Renal cortex interstitium (tissue), 15 donors: ENCODE data around the gene OR6Y1. TPM values are rescaled to one million over a fixed set of nuclear protein-coding genes. Genes with fewer than 3 reads are reported as not detected.

Experiments
- DNase-seq, 11 donors: peaks; one replicate each; pipeline ENCODE4 v3.0.0-alpha.2; 2013; ENCODE audit warnings: low read depth in 9 of 11, low spot score in 4 of 11; ENCODE audit errors: extremely low read depth in 1 of 11
- long read RNA-seq, 16 experiments: transcript quantifications; one replicate each; lab custom pipeline, GENCODE V29; 2026
- polyA plus RNA-seq, 3 donors: library from polyadenylated mRNA; unstranded; fragments of 120-200 nt; gene quantifications; one replicate each; pipeline ENCODE4 v1.2.1, GENCODE V29; 2013; ENCODE audit not compliant: insufficient read length in 3 of 3

OR6Y1 gene
- polyA plus RNA-seq, result not detected
- long read RNA-seq, donor 1, result 0 reads
- long read RNA-seq, donor 2, result 0 reads
- long read RNA-seq, donor 3, result 0 reads
- long read RNA-seq, donor 4, result 0 reads
- long read RNA-seq, donor 5, result 0 reads
- long read RNA-seq, donor 6, result 0 reads
- long read RNA-seq, donor 7, result 0 reads
- long read RNA-seq, donor 8, result 0 reads
- long read RNA-seq, donor 9, result 0 reads
- long read RNA-seq, donor 10, result 0 reads
- long read RNA-seq, donor 11, result 0 reads
- long read RNA-seq, donor 12, result 0 reads
- long read RNA-seq, donor 13, partial matches to known transcripts, result 0 of 1 reads
- long read RNA-seq, donor 13, other reads (novel, unspliced or antisense), result 0 of 1 reads
- long read RNA-seq, donor 14, result 0 reads
- long read RNA-seq, donor 15, result 0 reads
- long read RNA-seq, donor 16, result 0 reads

GRCh38 chr1:158554352-158554751 lies at the start of gene OR6Y1:
Gene OR6Y1 (minus strand): TSS chr1:158554405. CDS start chr1:158548105, 6,300 bp downstream.
- DNase-seq, result no peak

GRCh38 chr1:158600735-158601134 lies 46.5 kb upstream of the OR6Y1 start:
- DNase-seq, result no peak

GRCh38 chr1:158586942-158587341 lies 32.7 kb upstream of the OR6Y1 start:
- DNase-seq, result no peak

- no peak for DNase-seq
Observed at GRCh38 chr1:158583962-158584361, 29.8 kb upstream of the OR6Y1 start.

- DNase-seq, result no peak
Observed at GRCh38 chr1:158579733-158580132, 25.5 kb upstream of the OR6Y1 start, which contains the start of gene OR10X1. Gene OR10X1 (minus strand): TSS chr1:158579899. CDS start chr1:158579899, 0 bp downstream.

- DNase-seq, result no peak
Observed at GRCh38 chr1:158577561-158577960, 23.4 kb upstream of the OR6Y1 start.

- DNase-seq, result no peak
Observed at GRCh38 chr1:158572226-158572625, 18.0 kb upstream of the OR6Y1 start.

GRCh38 chr1:158570480-158570879 lies 16.3 kb upstream of the OR6Y1 start, which contains the start of gene OR6P1:
Gene OR6P1 (minus strand): TSS chr1:158570580. CDS start chr1:158563604, 6,976 bp downstream.
- DNase-seq, result no peak

- DNase-seq, result no peak
Observed at GRCh38 chr1:158564608-158565007, 10.4 kb upstream of the OR6Y1 start.

- no peak for DNase-seq
Observed at GRCh38 chr1:158563853-158564252, 9.6 kb upstream of the OR6Y1 start.

GRCh38 chr1:158559696-158560095 lies 5.5 kb upstream of the OR6Y1 start:
- DNase-seq, result no peak

- DNase-seq, result no peak
Observed at GRCh38 chr1:158552296-158552695, 1.9 kb downstream of the OR6Y1 start.

- no peak for DNase-seq
Observed at GRCh38 chr1:158547533-158547932, 6.7 kb downstream of the OR6Y1 start.

- DNase-seq, result no peak
Observed at GRCh38 chr1:158537609-158538008, 16.6 kb downstream of the OR6Y1 start.

GRCh38 chr1:158534496-158534895 lies 19.7 kb downstream of the OR6Y1 start:
- DNase-seq, result peak in 1 of 11 donors; percentile 8

- DNase-seq, result peak in 4 of 11 donors; percentile 11 to 33 (median 17)
Observed at GRCh38 chr1:158527190-158527815, 26.9 kb downstream of the OR6Y1 start.

GRCh38 chr1:158521666-158522058 lies 32.5 kb downstream of the OR6Y1 start:
- no peak for DNase-seq

GRCh38 chr1:158520955-158521665 lies 33.1 kb downstream of the OR6Y1 start:
- DNase-seq, result no peak

- DNase-seq, result no peak
Observed at GRCh38 chr1:158520021-158520420, 34.2 kb downstream of the OR6Y1 start.

- DNase-seq, result no peak
Observed at GRCh38 chr1:158516966-158517365, 37.2 kb downstream of the OR6Y1 start.
